NCI-H774 (cell line): ENCODE data around the gene KRT36.

Experiments
- DNase-seq: peaks from one replicate; lab custom pipeline; 2025; lab: John Stamatoyannopoulos, UW

Gene KRT36

DNA sequence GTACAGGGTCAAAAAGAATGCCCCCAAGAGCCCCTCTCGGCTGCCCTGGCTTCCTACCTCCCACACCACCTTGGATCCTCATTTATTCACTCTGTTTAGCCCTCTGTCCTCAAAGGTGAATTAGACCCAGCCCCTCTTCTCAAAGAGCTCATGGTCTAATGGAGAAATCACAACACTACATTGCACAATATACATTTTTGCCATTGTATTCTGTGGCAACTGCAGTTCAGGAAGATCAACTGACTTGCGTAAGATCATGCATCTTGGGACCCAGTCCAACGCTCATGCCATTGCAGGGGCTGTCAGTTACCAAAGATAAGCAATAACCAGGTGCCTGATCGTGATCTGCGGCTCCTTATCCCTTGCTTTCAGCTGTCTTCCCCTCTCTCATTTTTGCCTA is 50.3 kb downstream of the KRT36 start:
- no peak for DNase-seq

DNA sequence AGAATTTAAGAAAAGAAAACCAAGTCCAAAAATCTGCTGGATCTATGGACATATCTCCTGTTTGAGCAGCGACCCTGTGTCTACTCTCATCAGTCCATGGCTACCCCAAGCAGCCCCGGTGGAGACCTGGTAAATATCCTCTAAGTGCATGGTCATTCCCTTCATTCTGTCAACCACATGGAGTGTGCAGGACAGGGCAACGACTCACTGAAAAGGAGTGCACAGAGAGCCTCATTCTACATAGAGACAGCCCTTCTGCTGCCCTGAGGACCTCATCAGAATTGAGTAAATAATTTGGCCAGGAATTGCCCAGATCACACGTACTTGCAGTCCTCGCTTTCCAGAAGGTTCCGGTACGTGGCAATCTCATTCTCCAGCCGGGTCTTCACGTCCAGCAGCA is 51.9 kb downstream of the KRT36 start:
- DNase-seq: no peak

DNA sequence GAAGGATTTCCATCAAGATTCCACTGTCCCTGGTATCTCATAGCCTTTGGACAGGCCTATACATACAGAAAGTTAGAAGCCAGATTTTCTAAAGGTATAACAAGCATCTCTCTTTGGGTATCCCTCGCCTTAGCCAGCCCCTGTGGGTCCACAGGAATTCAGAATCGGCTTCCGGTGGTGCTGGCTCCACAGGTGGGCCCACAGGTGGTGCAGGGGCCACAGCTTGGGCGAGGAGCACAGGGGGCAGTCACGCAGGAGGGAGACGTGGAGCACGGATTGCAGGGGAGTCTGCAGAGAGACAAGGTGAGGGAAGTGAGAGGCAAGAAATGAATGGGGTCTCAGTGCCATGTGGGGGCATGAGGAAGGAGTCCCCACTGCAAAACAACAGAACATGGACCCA is 52.5 kb downstream of the KRT36 start:
- DNase-seq: no peak
